GM20431 (cell line): ENCODE data around the gene S100A10.

ENCODE experiments used
- in situ Hi-C: fragments of 300-500 bp; cut with MseI, MboI; formaldehyde crosslinking; loops from one replicate; pipeline ENCODE4 v1.15.0; 2020; ENCODE audit warnings: low sequenced_read_pairs; ENCODE audit not compliant: unreplicated experiment

Gene S100A10

GRCh38 chr1:151989211-151989862, 4.3 kb downstream of the S100A10 start:
- in situ Hi-C loops, result no loop called here

GRCh38 chr1:151988405-151988923, 5.2 kb downstream of the S100A10 start:
- in situ Hi-C loops, result no loop called here

- in situ Hi-C loops, result no loop called here
These were observed 7.0 kb downstream of the S100A10 start for GRCh38 chr1:151986501-151987190.

- in situ Hi-C loops, result no loop called here
These were observed 7.9 kb downstream of the S100A10 start for GRCh38 chr1:151985768-151986167.

- in situ Hi-C loops, result no loop called here
These were observed 8.4 kb downstream of the S100A10 start for GRCh38 chr1:151985270-151985669.

GRCh38 chr1:151984313-151984956, 9.2 kb downstream of the S100A10 start:
- in situ Hi-C loops, result no loop called here

- in situ Hi-C loops, result no loop called here
These were observed 11.2 kb downstream of the S100A10 start for GRCh38 chr1:151982300-151983005.

GRCh38 chr1:151981178-151981525, 12.5 kb downstream of the S100A10 start:
- in situ Hi-C loops, result no loop called here

- in situ Hi-C loops, result no loop called here
These were observed 13.1 kb downstream of the S100A10 start for GRCh38 chr1:151980287-151981177.

- in situ Hi-C loops, result no loop called here
These were observed 14.7 kb downstream of the S100A10 start for GRCh38 chr1:151978922-151979321.

GRCh38 chr1:151977662-151978230, 15.9 kb downstream of the S100A10 start:
- in situ Hi-C loops, result no loop called here

- in situ Hi-C loops, result no loop called here
These were observed 16.8 kb downstream of the S100A10 start for GRCh38 chr1:151976858-151977257.

- in situ Hi-C loops, result no loop called here
These were observed 17.7 kb downstream of the S100A10 start for GRCh38 chr1:151976015-151976343.

GRCh38 chr1:151975311-151976014, 18.2 kb downstream of the S100A10 start:
- in situ Hi-C loops, result no loop called here

GRCh38 chr1:151972542-151973248, 21.0 kb downstream of the S100A10 start:
- in situ Hi-C loops, result no loop called here

GRCh38 chr1:151970626-151971025, 23.0 kb downstream of the S100A10 start:
- in situ Hi-C loops, result no loop called here

GRCh38 chr1:151970128-151970527, 23.5 kb downstream of the S100A10 start:
- in situ Hi-C loops, result no loop called here

- in situ Hi-C loops, result no loop called here
These were observed 24.8 kb downstream of the S100A10 start for GRCh38 chr1:151968791-151969399.
